DND-41 (cell line): ENCODE data around the gene THSD7B.

Experiments used
- ATAC-seq: fragments of 200-7000 bp; cut with Tn5 transposase; 3 replicates; pipeline ENCODE4 v1.9.1; 2021; ENCODE audit warnings: low read depth; ENCODE audit not compliant: insufficient read depth
- DNase-seq: peaks from one replicate; pipeline ENCODE4 v3.0.0-alpha.2; 2020
- H2AFZ ChIP-seq: 2 replicates; pipeline ENCODE4 v1.6.0; 2012; ENCODE audit warnings: low read depth, low read length
- H3K27ac ChIP-seq: 2 replicates; pipeline ENCODE4 v1.5.1; 2012; ENCODE audit warnings: low read length, inconsistent platforms
- H3K27me3 ChIP-seq: fragments of 200-600 bp; sonication (generic); 2 replicates; pipeline ENCODE4 v1.6.0; 2012; ENCODE audit warnings: low read length, mild to moderate bottlenecking, inconsistent platforms; ENCODE audit not compliant: insufficient read depth, poor library complexity
- H3K36me3 ChIP-seq: 2 replicates; pipeline ENCODE4 v1.5.1; 2012; ENCODE audit warnings: low read length, inconsistent platforms; ENCODE audit not compliant: insufficient read depth
- H3K4me1 ChIP-seq: 2 replicates; pipeline ENCODE4 v1.5.1; 2012; ENCODE audit warnings: mild to moderate bottlenecking, low read length; ENCODE audit not compliant: insufficient read depth
- H3K4me2 ChIP-seq: 2 replicates; pipeline ENCODE4 v1.6.0; 2012; ENCODE audit warnings: mild to moderate bottlenecking, moderate library complexity, low read length, inconsistent platforms; ENCODE audit not compliant: insufficient read depth
- H3K4me3 ChIP-seq, 2 experiments: fragments of 200-600 bp in 1 of 2; shearing (Covaris generic) in 1 of 2; 2 replicates each; pipeline ENCODE4 v1.5.1; 2012 to 2016; ENCODE audit warnings: inconsistent platforms in 2 of 2, low read length in 2 of 2, mild to moderate bottlenecking in 2 of 2, low read depth in 1 of 2, moderate library complexity in 1 of 2
- H3K79me2 ChIP-seq: 2 replicates; pipeline ENCODE4 v1.6.0; 2012; ENCODE audit warnings: low read length, inconsistent platforms; ENCODE audit not compliant: insufficient read depth
- H3K9ac ChIP-seq: 2 replicates; pipeline ENCODE4 v1.6.0; 2012; ENCODE audit warnings: low read depth, mild to moderate bottlenecking, inconsistent platforms, low read length, moderate library complexity
- H3K9me3 ChIP-seq: 2 replicates; pipeline ENCODE4 v1.5.1; 2012; ENCODE audit warnings: low read length, moderate library complexity, mild to moderate bottlenecking, inconsistent platforms; ENCODE audit not compliant: insufficient read depth, severe bottlenecking
- H4K20me1 ChIP-seq: 2 replicates; pipeline ENCODE4 v1.6.0; 2012; ENCODE audit warnings: low read length; ENCODE audit not compliant: insufficient read depth
- EZH2 ChIP-seq: IDR thresholded peaks from 3 replicates; pipeline ENCODE4 v1.6.1; 2012; ENCODE audit warnings: borderline replicate concordance, low read depth, mild to moderate bottlenecking, moderate library complexity, low read length, inconsistent platforms; ENCODE audit not compliant: severe bottlenecking
- TF ChIP-seq, protein P1 (sequence below): IDR thresholded peaks from 2 replicates; pipeline ENCODE4 v1.5.1; 2012; ENCODE audit warnings: borderline replicate concordance, low read length, moderate library complexity, mild to moderate bottlenecking; ENCODE audit not compliant: poor library complexity, severe bottlenecking; ENCODE audit errors: extremely low read depth

THSD7B gene

GRCh38 chr2:137525132-137525531, 759.8 kb downstream of the THSD7B start:
- Histone ChIP-seq H3K9me3 (no peaks in the 10 kb centered on the region), H3K9ac (no peak overlapping the region), H2AFZ (no peak overlapping the region), H3K4me3 (no peak overlapping the region), H3K79me2 (no peaks in the 10 kb centered on the region), H3K27ac (no peak overlapping the region), H3K4me2 (no peak overlapping the region), H3K27me3 (no peaks in the 10 kb centered on the region), H3K36me3 (no peaks in the 10 kb centered on the region), H4K20me1 (no peaks in the 10 kb centered on the region), H3K4me1 (no peaks in the 10 kb centered on the region)
- DNase-seq (no peak), ATAC-seq (no peak)
- no peak for TF ChIP-seq EZH2
- TF ChIP-seq, protein P1, sequence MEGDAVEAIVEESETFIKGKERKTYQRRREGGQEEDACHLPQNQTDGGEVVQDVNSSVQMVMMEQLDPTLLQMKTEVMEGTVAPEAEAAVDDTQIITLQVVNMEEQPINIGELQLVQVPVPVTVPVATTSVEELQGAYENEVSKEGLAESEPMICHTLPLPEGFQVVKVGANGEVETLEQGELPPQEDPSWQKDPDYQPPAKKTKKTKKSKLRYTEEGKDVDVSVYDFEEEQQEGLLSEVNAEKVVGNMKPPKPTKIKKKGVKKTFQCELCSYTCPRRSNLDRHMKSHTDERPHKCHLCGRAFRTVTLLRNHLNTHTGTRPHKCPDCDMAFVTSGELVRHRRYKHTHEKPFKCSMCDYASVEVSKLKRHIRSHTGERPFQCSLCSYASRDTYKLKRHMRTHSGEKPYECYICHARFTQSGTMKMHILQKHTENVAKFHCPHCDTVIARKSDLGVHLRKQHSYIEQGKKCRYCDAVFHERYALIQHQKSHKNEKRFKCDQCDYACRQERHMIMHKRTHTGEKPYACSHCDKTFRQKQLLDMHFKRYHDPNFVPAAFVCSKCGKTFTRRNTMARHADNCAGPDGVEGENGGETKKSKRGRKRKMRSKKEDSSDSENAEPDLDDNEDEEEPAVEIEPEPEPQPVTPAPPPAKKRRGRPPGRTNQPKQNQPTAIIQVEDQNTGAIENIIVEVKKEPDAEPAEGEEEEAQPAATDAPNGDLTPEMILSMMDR = no peak

DNA sequence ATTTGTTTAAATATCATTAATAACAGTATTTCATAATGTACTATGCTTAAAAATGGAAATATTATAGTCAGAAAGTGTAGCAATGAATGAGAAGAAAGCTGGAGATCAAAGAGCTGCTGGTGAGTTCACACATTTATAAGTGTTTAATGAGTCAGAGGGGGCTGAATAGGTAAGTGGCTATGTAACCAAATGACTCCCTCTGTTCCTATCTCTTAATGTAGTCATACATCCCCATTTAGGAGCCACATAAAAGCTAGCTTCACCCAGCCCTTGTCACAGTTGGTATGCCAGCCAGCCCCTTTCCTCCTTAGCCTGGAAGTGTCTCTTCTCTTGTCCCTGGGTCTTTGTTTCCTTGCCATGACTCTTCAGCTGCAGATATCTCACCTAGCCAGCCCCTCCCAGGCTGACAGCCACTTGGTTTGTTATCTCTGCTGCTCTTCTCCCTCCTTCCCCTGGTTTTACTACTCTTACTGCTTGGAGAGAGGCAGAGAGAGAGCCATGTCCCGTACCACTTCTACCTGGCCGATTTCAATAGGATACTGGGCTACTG, 760.4 kb downstream of the THSD7B start:
- no peak for DNase-seq
- H3K27ac ChIP-seq = no peak overlapping the region
- H3K27me3 ChIP-seq = no peaks in the 10 kb centered on the region
- no peaks in the 10 kb centered on the region for H3K4me1 ChIP-seq
- no peak overlapping the region for H2AFZ ChIP-seq
- H3K4me2 ChIP-seq = no peak overlapping the region
- H3K9ac ChIP-seq = no peak overlapping the region
- no peaks in the 10 kb centered on the region for H4K20me1 ChIP-seq
- H3K4me3 ChIP-seq = no peak overlapping the region
- no peak for TF ChIP-seq EZH2
- TF ChIP-seq, protein P1 = no peak
- ATAC-seq = no peak
- H3K36me3 ChIP-seq = no peaks in the 10 kb centered on the region
- no peaks in the 10 kb centered on the region for H3K79me2 ChIP-seq
- H3K9me3 ChIP-seq = no peaks in the 10 kb centered on the region

- no peak for ATAC-seq
These were observed 770.6 kb downstream of the THSD7B start for GRCh38 chr2:137535897-137536296.

More at GRCh38 chr2:137535897-137536296, 770.6 kb downstream of the THSD7B start:
- Histone ChIP-seq H3K4me1 (no peaks in the 10 kb centered on the region), H3K4me2 (no peak overlapping the region), H2AFZ (no peak overlapping the region), H3K9ac (no peak overlapping the region), H3K27ac (no peak overlapping the region), H3K9me3 (no peaks in the 10 kb centered on the region), H3K36me3 (no peaks in the 10 kb centered on the region), H3K79me2 (no peaks in the 10 kb centered on the region), H4K20me1 (no peaks in the 10 kb centered on the region), H3K4me3 (no peak overlapping the region), H3K27me3 (no peaks in the 10 kb centered on the region)
- TF ChIP-seq, protein P1 = no peak
- DNase-seq = no peak
